ENCODE data around the gene BCLAF3.
A peak's percentile ranks its signal among the peaks of the same experiment; 100 is the strongest.

BCLAF3 gene

GRCh38 chrX:19990556-19991349 lies at the start of gene BCLAF3:
BCLAF3 (minus strand) TSS chrX:19991061; CDS start chrX:19970264, 20,797 bp downstream.
- peak; percentile 75 for DNase-seq

DNA sequence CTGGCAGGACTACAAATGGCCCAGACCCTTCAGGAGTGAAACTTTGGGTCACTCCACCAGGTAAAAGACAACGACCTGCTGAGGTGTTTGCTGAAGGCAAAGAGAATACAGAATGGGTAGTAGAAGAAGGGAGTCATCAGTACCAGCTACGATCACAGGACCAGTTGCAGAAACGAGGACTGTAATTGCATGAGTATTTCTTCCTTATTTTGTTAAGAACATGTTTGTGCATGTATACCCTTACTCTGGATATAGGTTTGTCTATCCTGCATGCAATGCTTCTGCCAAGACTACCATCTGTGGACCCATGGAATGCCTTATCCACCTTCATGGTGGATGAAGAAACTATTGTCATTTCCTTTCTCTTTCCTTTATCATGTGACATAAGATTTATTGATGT lies 48.1 kb upstream of the BCLAF3 start:
- no peak for DNase-seq

DNA sequence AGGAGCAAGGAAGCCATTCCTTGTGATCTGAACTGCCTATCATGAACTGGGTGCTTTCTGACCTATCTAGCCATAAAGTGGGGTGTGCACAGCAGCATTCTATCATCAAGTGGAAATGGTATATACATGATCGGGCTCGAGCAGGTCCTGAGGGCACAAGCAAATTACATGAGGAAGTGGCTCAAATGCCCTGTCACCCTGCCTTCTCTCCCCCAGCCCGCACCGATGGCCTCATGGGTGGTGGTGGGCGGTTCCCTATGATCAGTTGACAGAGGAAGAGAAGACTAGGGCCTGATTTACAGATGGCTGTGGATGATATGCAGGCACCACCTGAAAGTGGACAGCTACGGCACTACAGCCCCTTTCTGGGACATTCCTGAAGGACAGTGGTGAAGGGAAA lies 46.3 kb upstream of the BCLAF3 start:
- DNase-seq, result no peak

DNA sequence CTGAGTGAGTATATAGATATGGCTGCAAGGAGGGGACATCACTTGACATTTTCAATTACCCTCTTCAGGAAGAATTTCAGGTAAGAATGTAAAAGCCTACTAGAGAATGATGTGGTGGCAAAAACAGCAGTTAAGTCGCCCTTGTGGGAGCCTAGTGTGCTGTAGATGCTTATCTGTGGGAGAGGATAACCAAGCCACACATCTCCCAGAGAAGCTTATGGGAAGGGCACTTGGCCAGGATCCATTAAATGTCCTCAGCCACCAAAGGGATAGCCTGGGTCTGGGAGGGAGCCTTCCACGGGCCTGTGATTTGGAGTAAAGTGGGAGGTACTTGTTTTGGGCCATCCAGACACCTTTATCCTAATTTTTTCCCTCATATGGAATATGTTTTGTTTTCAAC lies 41.3 kb upstream of the BCLAF3 start:
- no peak for DNase-seq

- DNase-seq, result no peak
Observed at GRCh38 chrX:20029728-20030127, 38.9 kb upstream of the BCLAF3 start.

DNA sequence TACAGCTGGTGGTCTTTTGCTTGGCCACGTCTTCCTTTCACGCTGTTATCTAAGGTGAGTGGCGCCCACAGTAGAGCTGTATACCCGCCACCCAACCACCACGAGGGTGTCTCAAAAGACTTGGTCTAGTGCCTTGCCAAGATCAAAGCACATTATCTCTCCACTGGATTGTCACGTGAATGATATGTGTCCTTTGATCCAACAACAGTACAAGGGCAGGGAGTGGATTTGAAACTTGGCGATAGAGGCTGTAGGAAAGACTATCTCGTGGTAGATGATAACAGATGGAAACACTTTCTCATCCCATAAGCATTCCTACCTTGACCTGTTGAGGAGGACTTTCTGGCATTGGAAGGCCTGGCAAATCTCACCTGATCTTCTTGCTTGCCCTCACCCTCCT lies 37.7 kb upstream of the BCLAF3 start:
- no peak for DNase-seq

- no peak for DNase-seq
Observed at GRCh38 chrX:20026278-20026677, 35.4 kb upstream of the BCLAF3 start.

DNA sequence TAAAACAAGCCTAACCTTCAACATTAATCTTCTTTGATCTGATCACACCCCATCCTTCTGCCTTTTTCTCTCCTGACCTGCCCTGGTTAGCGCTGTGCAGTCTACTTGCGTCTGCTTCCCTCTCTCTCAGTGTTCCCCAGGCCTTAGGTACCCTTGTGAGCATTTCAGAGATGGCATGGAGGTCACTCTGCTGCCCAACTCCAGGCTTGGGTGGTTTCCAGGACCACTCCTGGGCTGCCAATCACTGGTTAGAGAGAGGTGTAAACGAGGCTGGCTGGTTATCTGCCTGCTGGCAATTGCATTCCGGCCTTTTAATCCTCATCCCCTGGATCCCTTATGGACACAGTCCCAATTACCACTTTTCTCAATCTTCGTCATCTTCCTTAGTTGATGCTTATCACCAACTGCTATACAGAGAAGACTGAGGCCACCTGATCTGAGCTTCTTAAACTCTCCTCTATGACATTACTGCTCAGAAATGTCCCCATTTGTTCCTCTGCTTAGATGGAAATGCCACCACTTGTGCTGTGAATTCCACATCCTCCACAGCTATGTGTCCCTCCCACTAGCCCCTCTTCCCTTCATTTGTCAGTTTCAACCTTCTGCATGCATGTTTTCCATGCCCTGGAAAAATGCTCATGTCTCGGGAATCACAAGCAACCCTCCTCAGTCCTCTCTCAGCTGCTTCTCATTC lies 29.0 kb upstream of the BCLAF3 start:
- DNase-seq, result no peak

GRCh38 chrX:20016616-20016945 lies 25.7 kb upstream of the BCLAF3 start:
- no peak for DNase-seq

GRCh38 chrX:20015945-20016615 lies 25.2 kb upstream of the BCLAF3 start:
- no peak for DNase-seq

- no peak for DNase-seq
Observed at GRCh38 chrX:20015422-20015821, 24.6 kb upstream of the BCLAF3 start.

- no peak for DNase-seq
Observed at GRCh38 chrX:20011608-20012007, 20.7 kb upstream of the BCLAF3 start.

DNA sequence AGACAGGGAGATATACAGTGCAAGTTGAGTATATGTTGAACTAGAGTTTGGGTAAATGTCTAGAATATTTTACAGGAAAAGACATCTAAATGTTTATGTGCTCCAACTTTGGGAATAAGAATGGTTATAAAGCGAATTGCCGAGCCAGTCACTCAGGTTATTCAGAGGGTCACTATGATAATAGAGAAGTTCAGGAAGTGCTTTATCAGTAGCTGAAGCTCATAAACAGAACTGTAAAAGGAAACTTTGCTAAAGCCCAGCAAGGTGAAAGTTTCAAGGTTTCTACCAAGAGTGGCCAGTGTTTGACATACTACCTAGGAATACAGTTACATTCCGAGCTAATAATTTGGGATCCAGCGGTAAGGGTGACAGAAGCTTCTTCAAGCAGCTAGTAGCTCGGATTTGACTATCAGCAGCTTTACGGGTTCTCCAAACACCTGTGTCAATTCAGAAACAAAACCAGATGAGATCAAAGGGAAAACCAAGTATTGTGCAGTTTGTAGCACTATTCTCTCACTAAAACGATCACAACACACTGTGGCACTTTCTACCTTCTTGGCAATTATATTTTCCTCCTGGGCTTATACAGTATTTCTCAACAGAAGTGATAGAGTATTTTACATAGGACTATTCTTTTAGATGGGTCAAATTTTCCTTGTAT lies 17.2 kb upstream of the BCLAF3 start:
- DNase-seq, result no peak

- DNase-seq, result no peak
Observed at GRCh38 chrX:20005883-20006282, 15.0 kb upstream of the BCLAF3 start.

DNA sequence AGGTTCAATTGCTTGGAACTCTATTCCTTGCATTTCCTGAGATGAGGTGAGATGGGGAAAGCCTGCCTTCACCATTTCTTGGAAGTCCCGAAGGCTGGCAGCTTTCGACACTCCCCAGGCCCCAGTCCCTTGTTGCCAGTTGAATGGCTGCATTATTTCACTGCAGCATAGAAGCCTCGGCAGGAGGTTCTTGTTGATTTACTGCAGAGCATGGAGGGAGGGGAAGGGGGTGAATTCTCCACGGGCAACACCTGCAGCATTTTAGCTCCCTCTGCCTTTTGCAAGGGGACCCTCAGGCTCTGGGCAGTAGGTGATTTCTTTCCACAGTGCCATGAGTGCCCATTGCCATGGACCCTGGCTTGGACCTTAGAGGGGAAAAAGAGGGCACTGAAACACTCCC lies 10.7 kb upstream of the BCLAF3 start:
- DNase-seq, result no peak

DNA sequence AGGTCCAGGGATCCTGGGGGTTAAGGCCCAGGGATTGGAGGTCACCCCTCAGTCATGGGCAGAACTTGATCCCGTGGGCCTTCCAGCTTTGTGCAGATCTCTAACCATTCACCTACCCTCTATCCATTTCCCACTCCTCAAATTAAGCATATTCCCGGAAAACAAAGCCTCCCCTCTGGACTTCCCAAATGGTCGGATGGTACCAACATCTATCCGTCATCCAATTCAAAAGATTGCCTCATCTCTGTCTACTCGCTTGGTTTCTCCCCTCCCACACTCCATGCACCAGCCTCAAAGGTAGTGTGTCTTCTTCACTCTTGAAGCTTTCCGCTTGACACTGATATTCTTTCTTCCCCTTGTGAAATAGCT lies 473 bp upstream of the BCLAF3 start:
- no peak for DNase-seq

DNA sequence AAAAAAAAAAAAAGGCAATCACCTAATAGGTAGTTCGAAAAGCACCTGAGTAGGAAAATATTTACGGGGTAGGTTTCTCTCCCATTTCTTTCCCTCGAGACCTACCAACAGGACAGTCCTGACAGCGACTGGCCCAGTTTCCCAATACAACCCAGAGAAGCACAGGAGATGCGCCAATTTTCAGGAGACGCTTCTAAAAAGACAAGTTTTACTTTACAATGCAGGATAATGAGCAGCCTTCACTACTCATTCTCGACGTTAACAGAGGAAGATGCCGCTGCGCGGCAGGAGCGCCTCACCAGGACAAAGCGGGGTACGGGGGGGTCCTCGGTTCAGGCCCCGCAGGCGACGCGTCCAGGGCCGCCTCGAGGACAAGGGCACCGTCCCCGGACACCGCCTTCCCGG lies 708 bp downstream of the BCLAF3 start:
- DNase-seq, result no peak

DNA sequence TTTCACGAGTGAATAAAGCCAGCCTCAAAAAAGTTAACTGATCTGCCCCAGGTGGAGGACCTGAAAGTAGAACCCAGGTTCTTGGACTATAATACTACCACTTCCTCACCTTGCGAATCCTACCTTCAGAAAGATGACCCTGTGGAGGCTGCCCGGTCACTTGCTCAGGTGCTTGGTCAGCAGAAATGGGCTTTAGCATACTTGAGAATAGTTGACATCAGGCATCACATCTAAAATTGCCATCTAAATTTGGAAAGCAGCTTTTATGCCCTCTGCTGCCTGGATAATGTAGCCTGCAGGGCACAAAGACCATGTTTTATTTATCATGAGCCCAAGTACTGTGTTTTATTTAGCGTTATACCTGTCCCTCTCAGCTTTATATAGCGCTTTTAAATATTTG lies 3.0 kb downstream of the BCLAF3 start:
- no peak for DNase-seq

DNA sequence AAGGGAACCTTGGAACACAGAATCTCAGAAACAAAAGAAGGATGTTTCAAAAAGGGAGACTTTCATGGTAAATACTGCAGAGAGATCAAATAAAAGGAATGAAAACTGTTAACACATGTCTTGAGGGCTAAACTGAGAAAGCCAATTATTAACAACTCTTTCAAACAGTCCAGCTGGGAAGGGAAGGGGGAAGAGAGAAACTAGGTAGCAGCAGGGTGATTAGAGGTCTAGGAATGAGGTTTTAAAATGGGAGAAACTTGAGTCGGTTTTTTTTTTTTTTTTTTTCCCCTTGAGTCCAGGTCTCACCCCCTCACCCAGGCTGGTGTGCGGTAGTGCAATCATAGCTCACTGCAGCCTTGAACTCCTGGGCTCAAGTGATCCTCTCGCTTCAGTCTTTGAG lies 4.3 kb downstream of the BCLAF3 start:
- no peak for DNase-seq

DNA sequence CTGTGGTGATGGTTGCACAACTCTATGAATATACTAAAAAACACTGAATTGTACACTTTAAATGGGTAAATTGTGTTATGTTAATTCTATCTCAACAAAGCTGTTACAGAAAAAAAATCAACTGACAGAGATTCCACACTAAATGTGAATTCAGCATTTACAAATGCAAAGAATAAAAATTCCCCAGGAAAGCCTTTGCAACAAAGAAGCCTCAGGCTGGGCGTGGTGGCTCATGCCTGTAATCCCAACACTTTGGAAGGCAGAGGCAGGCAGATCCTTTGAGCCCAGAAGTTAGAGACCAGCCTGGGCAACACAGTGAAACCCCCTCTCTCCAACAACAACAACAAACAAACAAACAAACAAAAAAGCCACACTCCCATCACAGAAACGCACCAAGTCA lies 8.9 kb downstream of the BCLAF3 start:
- no peak for DNase-seq

DNA sequence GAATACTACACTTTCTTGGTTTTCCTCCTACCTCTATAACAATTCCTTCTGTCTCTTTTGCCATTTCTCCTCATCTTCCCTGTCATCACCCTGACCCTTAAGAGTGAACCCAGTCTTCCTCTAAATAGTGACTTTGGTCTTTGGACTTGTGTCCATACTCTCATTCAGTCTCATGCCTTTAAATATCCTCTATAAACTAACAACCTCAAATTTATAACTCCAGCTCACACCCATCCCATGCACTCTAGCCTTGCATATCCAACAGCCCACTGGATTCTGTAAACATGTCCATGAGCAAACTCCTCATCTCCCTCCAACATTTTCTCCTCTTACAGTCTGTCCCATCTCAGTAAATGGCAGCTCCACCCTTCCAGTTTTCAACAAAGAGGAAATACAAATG lies 15.0 kb downstream of the BCLAF3 start:
- no peak for DNase-seq

- DNase-seq, result no peak
Observed at GRCh38 chrX:19972984-19973383, 17.9 kb downstream of the BCLAF3 start.

- DNase-seq, result no peak
Observed at GRCh38 chrX:19968276-19968675, 22.6 kb downstream of the BCLAF3 start.

DNA sequence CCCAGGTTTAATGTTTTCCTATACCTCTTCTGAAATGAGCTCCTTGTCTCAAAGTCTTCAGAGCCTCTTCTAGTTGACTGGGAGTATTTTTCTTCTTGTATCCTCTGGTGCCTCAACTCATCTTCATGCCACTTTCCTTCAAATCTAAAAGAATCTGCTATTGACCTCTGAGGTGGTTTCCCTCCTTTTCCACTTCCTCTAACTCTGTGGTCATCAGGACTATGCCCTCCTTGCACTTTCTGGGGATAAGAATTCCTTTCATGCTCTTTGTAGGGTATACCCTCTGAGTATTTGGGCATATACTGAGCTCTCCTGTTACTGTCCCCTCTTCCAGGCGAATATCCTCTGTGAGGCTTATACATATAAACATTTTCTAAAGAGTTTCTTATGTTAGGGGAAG lies 24.8 kb downstream of the BCLAF3 start:
- no peak for DNase-seq

Measured in NCI-H1105 (cell line).